HG02623 (cell line): Measurements from ENCODE around the gene EEF1A1.
"Not testable (repeated sequence)": the region's sequence is repeated elsewhere in the genome, so short reads cannot be mapped to it uniquely, and the experiment has no call there.

Source experiments
- ATAC-seq: cut with Tn5 transposase; IDR thresholded peaks from one replicate; pipeline ENCODE4 v1.9.1; 2021; ENCODE audit warnings: moderate library complexity; ENCODE audit not compliant: unreplicated experiment

Gene EEF1A1

GRCh38 chr6:73538116-73538779 is 17.4 kb upstream of the EEF1A1 start:
- no peak for ATAC-seq

- no peak for ATAC-seq
These were observed 16.8 kb upstream of the EEF1A1 start for GRCh38 chr6:73537677-73538076.

GRCh38 chr6:73534628-73535027 is 13.8 kb upstream of the EEF1A1 start:
- no peak for ATAC-seq

- ATAC-seq: no peak
These were observed 11.5 kb upstream of the EEF1A1 start for GRCh38 chr6:73532293-73532692.

GRCh38 chr6:73528897-73529296 is 8.1 kb upstream of the EEF1A1 start:
- no peak for ATAC-seq

- ATAC-seq: no peak
These were observed 4.9 kb upstream of the EEF1A1 start for GRCh38 chr6:73525546-73526330.

GRCh38 chr6:73523434-73524123 is 2.7 kb upstream of the EEF1A1 start:
- peak; percentile 42 for ATAC-seq

- peak; percentile 26 for ATAC-seq
These were observed 636 bp upstream of the EEF1A1 start for GRCh38 chr6:73521351-73521985.

GRCh38 chr6:73519926-73520687 is 725 bp downstream of the EEF1A1 start:
- ATAC-seq: no peak

- ATAC-seq: not testable (repeated sequence)
These were observed 1.6 kb downstream of the EEF1A1 start for GRCh38 chr6:73518982-73519881.

GRCh38 chr6:73518100-73518981 is 2.5 kb downstream of the EEF1A1 start:
- ATAC-seq: not testable (repeated sequence)

GRCh38 chr6:73516514-73517489 is 4.0 kb downstream of the EEF1A1 start:
- no peak for ATAC-seq

GRCh38 chr6:73515204-73515655 is 5.6 kb downstream of the EEF1A1 start:
- peak; percentile 36 for ATAC-seq

GRCh38 chr6:73514746-73515110 is 6.1 kb downstream of the EEF1A1 start:
- ATAC-seq: no peak

- ATAC-seq: no peak
These were observed 7.4 kb downstream of the EEF1A1 start for GRCh38 chr6:73513496-73513854.

GRCh38 chr6:73511796-73512195 is 9.0 kb downstream of the EEF1A1 start:
- no peak for ATAC-seq

- no peak for ATAC-seq
These were observed 11.0 kb downstream of the EEF1A1 start for GRCh38 chr6:73509851-73510250.
